GM23248 (cell line): ENCODE measurements around the gene ADSS1.

Source experiments
- EZH2 ChIP-seq: fragments of 200-600 bp; sonication (generic); IDR thresholded peaks from 2 replicates; pipeline ENCODE4 v1.6.1; 2018; ENCODE audit warnings: antibody characterized with exemption, mild to moderate bottlenecking; ENCODE audit not compliant: insufficient read depth, poor library complexity, severe bottlenecking
- EZH2phosphoT487 ChIP-seq: fragments of 200-600 bp; sonication (generic); IDR thresholded peaks from 2 replicates; pipeline ENCODE4 v1.6.1; 2018; ENCODE audit warnings: antibody characterized with exemption, moderate library complexity, mild to moderate bottlenecking, low read depth; ENCODE audit not compliant: insufficient read depth

DNA sequence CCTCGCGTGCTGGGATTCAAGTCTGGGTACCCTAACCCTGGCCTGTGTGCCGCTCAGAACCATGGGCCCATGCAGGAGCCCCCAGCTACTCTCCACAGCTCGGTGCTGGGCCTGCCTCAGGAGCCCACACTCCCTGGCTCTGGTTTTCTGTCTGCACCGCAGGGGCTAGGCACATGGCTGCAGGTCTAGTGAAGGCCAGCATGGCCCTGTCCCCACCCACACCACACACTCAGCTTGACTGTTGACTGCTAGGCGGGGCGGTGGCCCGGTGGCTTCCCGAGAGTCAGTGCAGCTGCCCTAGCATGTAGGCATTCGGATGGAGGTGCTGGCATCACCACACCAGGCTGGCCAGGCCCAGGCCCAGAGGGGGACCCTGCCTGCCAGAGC, 26.7 kb upstream of the ADSS1 start:
- TF ChIP-seq EZH2 = no peak
- no peak for TF ChIP-seq EZH2phosphoT487
